DOHH2 (cell line): ENCODE measurements around the gene LDLRAD1.
"Not testable (repeated sequence)": the region's sequence is repeated elsewhere in the genome, so short reads cannot be mapped to it uniquely, and the experiment has no call there.

Source experiments
- H3F3A ChIP-seq: fragments of 200-600 bp; sonication (generic), shearing (Covaris generic); 2 replicates; pipeline ENCODE4 v1.6.0; 2016; ENCODE audit warnings: antibody characterized with exemption, mild to moderate bottlenecking; ENCODE audit not compliant: control insufficient read depth, insufficient read depth
- H3K27ac ChIP-seq: fragments of 200-600 bp; sonication (generic); 2 replicates; pipeline ENCODE4 v1.5.1; 2014; ENCODE audit warnings: low read depth, mild to moderate bottlenecking, low read length, moderate library complexity
- H3K27me3 ChIP-seq: fragments of 200-600 bp; sonication (generic); 2 replicates; pipeline ENCODE4 v1.6.1; 2014; ENCODE audit warnings: mild to moderate bottlenecking, low read length, mixed read lengths; ENCODE audit not compliant: control insufficient read depth
- H3K36me3 ChIP-seq: fragments of 200-600 bp; sonication (generic); 2 replicates; pipeline ENCODE4 v1.6.1; 2014; ENCODE audit warnings: mild to moderate bottlenecking, low read length, moderate library complexity, mixed read lengths; ENCODE audit not compliant: control insufficient read depth
- H3K4me1 ChIP-seq: fragments of 200-600 bp; sonication (generic); 2 replicates; pipeline ENCODE4 v1.6.1; 2014; ENCODE audit warnings: mild to moderate bottlenecking, low read length, mixed read lengths; ENCODE audit not compliant: control insufficient read depth
- H3K4me2 ChIP-seq: fragments of 200-600 bp; sonication (generic); 2 replicates; pipeline ENCODE4 v1.6.0; 2014; ENCODE audit warnings: mild to moderate bottlenecking, low read length, moderate library complexity
- H3K4me3 ChIP-seq: fragments of 200-600 bp; sonication (generic); 2 replicates; pipeline ENCODE4 v1.5.1; 2014; ENCODE audit warnings: mild to moderate bottlenecking, low read length, mixed read lengths
- H3K79me2 ChIP-seq: fragments of 200-600 bp; sonication (generic); 2 replicates; pipeline ENCODE4 v1.6.1; 2014; ENCODE audit warnings: mild to moderate bottlenecking, low read length, mixed read lengths; ENCODE audit not compliant: control insufficient read depth
- H3K9me2 ChIP-seq: fragments of 200-600 bp; sonication (generic); replicated peaks from 2 replicates; pipeline ENCODE4 v1.6.1; 2014; ENCODE audit warnings: mild to moderate bottlenecking, low read length, mixed read lengths; ENCODE audit not compliant: control insufficient read depth
- H3K9me3 ChIP-seq: fragments of 200-600 bp; sonication (generic); 2 replicates; pipeline ENCODE4 v1.6.1; 2014; ENCODE audit warnings: antibody characterized with exemption, low read length, mixed read lengths; ENCODE audit not compliant: control insufficient read depth, insufficient read depth
- H4K20me1 ChIP-seq: fragments of 200-600 bp; sonication (generic); 2 replicates; pipeline ENCODE4 v1.6.0; 2014; ENCODE audit warnings: low read depth, mild to moderate bottlenecking, antibody characterized with exemption, low read length, moderate library complexity; ENCODE audit not compliant: control insufficient read depth, insufficient read depth
- CTCF ChIP-seq: fragments of 200-600 bp; sonication (generic); IDR thresholded peaks from one replicate; pipeline ENCODE4 v1.5.1; 2014; ENCODE audit warnings: antibody characterized with exemption, mild to moderate bottlenecking, low read depth, low read length; ENCODE audit not compliant: poor library complexity, severe bottlenecking
- EZH2phosphoT487 ChIP-seq: fragments of 200-600 bp; sonication (generic); IDR thresholded peaks from 2 replicates; pipeline ENCODE4 v1.6.1; 2017; ENCODE audit warnings: borderline replicate concordance, mild to moderate bottlenecking, antibody characterized with exemption, low read length, moderate library complexity, mixed read lengths

LDLRAD1 gene

GRCh38 chr1:53971718-53972117 is 46.3 kb downstream of the LDLRAD1 start:
- peaks cover 24% of the 10 kb centered on the region for H3K36me3 ChIP-seq
- no peak overlapping the region for H3K4me3 ChIP-seq
- H3K4me2 ChIP-seq = no peak overlapping the region
- H3K4me1 ChIP-seq = no peaks in the 10 kb centered on the region
- no peak overlapping the region for H3K27ac ChIP-seq
- no peak for TF ChIP-seq EZH2phosphoT487
- H3K27me3 ChIP-seq = no peaks in the 10 kb centered on the region
- no peaks in the 10 kb centered on the region for H3K9me2 ChIP-seq
- no peaks in the 10 kb centered on the region for H4K20me1 ChIP-seq
- H3K79me2 ChIP-seq = no peaks in the 10 kb centered on the region
- no peaks in the 10 kb centered on the region for H3F3A ChIP-seq
- no peaks in the 10 kb centered on the region for H3K9me3 ChIP-seq

- not testable (repeated sequence) for H3K4me1 ChIP-seq, H3K27ac ChIP-seq, H3K79me2 ChIP-seq, H3K4me2 ChIP-seq, H4K20me1 ChIP-seq, H3K4me3 ChIP-seq, H3F3A ChIP-seq, H3K9me2 ChIP-seq, H3K9me3 ChIP-seq, H3K27me3 ChIP-seq
- peaks cover 34% of the 10 kb centered on the region for H3K36me3 ChIP-seq
Measured at GRCh38 chr1:53969323-53969722, 48.7 kb downstream of the LDLRAD1 start.

GRCh38 chr1:53968125-53968513 is 49.9 kb downstream of the LDLRAD1 start:
- peaks cover 42% of the 10 kb centered on the region for H3K36me3 ChIP-seq
- no peaks in the 10 kb centered on the region for H3K9me2 ChIP-seq
- no peaks in the 10 kb centered on the region for H3K4me1 ChIP-seq
- H4K20me1 ChIP-seq = no peaks in the 10 kb centered on the region
- no peak overlapping the region for H3K4me3 ChIP-seq
- no peak for TF ChIP-seq EZH2phosphoT487
- TF ChIP-seq CTCF = no peak
- H3K27ac ChIP-seq = no peak overlapping the region
- no peaks in the 10 kb centered on the region for H3K27me3 ChIP-seq
- no peaks in the 10 kb centered on the region for H3F3A ChIP-seq
- H3K79me2 ChIP-seq = no peaks in the 10 kb centered on the region
- H3K4me2 ChIP-seq = no peak overlapping the region
- H3K9me3 ChIP-seq = no peaks in the 10 kb centered on the region

- Histone ChIP-seq H3F3A (no peaks in the 10 kb centered on the region), H3K9me2 (no peaks in the 10 kb centered on the region), H3K4me1 (no peaks in the 10 kb centered on the region), H3K27ac (no peak overlapping the region), H3K36me3 (peaks cover 48% of the 10 kb centered on the region), H3K79me2 (no peaks in the 10 kb centered on the region), H3K9me3 (no peaks in the 10 kb centered on the region), H3K4me2 (no peak overlapping the region), H3K4me3 (no peak overlapping the region), H3K27me3 (no peaks in the 10 kb centered on the region), H4K20me1 (no peaks in the 10 kb centered on the region)
- no peak for TF ChIP-seq EZH2phosphoT487
- no peak for TF ChIP-seq CTCF
Measured at GRCh38 chr1:53967409-53968124, 50.4 kb downstream of the LDLRAD1 start.
